K562 (cell line): ENCODE measurements around the gene DGKB. TPM values are rescaled to one million over a fixed set of nuclear protein-coding genes. Genes with fewer than 3 reads are reported as not detected.

Source experiments
- ATAC-seq: fragments of 200-7000 bp; cut with Tn5 transposase; 3 replicates; pipeline ENCODE4 v1.9.1; 2020; ENCODE audit warnings: moderate library complexity
- BruUV-seq: library from RNA; stranded (reverse); fragments of 400-500 nt; replicated peaks from 2 replicates; lab custom pipeline; 2021; lab: Mats Ljungman, UMichigan
- CTCF ChIA-PET: fragments of 300-600 bp; formaldehyde crosslinking; extraction: SDS; loops from one replicate; lab custom pipeline; 2021; ENCODE audit warnings: low intra/inter-chr PET ratio; lab: Yijun Ruan, JAX
- POLR2A ChIA-PET: fragments of 300-600, 350-650 bp; sonication (Branson Sonifier 250); formaldehyde crosslinking; extraction: SDS; loops from one replicate; lab custom pipeline; 2021; ENCODE audit warnings: antibody characterized with exemption, inconsistent platforms; lab: Yijun Ruan, JAX
- DNase-seq, 4 experiments: peaks; one replicate each; pipeline versions ENCODE4 v3.0.0 to v3.0.0-alpha.2; 2011 to 2018; ENCODE audit warnings: low spot score in 3 of 4, mixed read lengths in 3 of 4; ENCODE audit errors: extremely low read depth in 1 of 4
- FAIRE-seq: peaks from 2 replicates; lab custom pipeline; 2011; peaks lifted over from hg19 to GRCh38; lab: Jason Lieb, UNC
- H2AFZ ChIP-seq: 2 replicates; pipeline ENCODE4 v1.6.0; 2011; ENCODE audit warnings: low read depth, low read length, control low read depth, inconsistent platforms
- H3K27ac ChIP-seq: fragments of 200-600 bp; 3 replicates; pipeline ENCODE4 v1.8.0; 2011; ENCODE audit warnings: low read depth, mild to moderate bottlenecking, control low read depth, inconsistent platforms, low read length, moderate library complexity, mixed read lengths; ENCODE audit errors: extremely low read depth
- H3K27me3 ChIP-seq, 2 experiments: fragments of 300-600 bp in 1 of 2; 2 replicates in 1 of 2; 3 replicates in 1 of 2; pipeline versions ENCODE4 v1.6.0 to v1.8.0; 2011; ENCODE audit warnings: inconsistent platforms in 2 of 2, low read length in 2 of 2, mild to moderate bottlenecking in 1 of 2, mixed read lengths in 1 of 2, moderate library complexity in 1 of 2; ENCODE audit not compliant: control insufficient read depth in 2 of 2, insufficient read depth in 2 of 2
- H3K36me3 ChIP-seq: fragments of 300-600 bp; 3 replicates; pipeline ENCODE4 v1.8.0; 2011; ENCODE audit warnings: mild to moderate bottlenecking, low read length, inconsistent platforms; ENCODE audit not compliant: control insufficient read depth, insufficient read depth
- H3K4me1 ChIP-seq, 2 experiments: fragments of 200-600 bp in 1 of 2; replicated peaks in 1 of 2; 2 replicates in 1 of 2; 3 replicates in 1 of 2; pipeline versions ENCODE4 v1.5.1 to v1.8.0; 2011; ENCODE audit warnings: inconsistent platforms in 2 of 2, low read length in 2 of 2, mild to moderate bottlenecking in 1 of 2, mixed read lengths in 1 of 2, moderate library complexity in 1 of 2; ENCODE audit not compliant: control insufficient read depth in 2 of 2, insufficient read depth in 2 of 2
- H3K4me2 ChIP-seq: 2 replicates; pipeline ENCODE4 v1.6.1; 2011; ENCODE audit warnings: low read length, control low read depth, inconsistent platforms, mixed read lengths; ENCODE audit not compliant: insufficient read depth
- H3K4me3 ChIP-seq: fragments of 200-600 bp; sonication (generic), shearing (Covaris generic); 2 replicates; pipeline ENCODE4 v1.5.1; 2016; ENCODE audit warnings: control low read depth, inconsistent platforms
- H3K79me2 ChIP-seq: fragments of 200-600 bp; 3 replicates; pipeline ENCODE4 v1.8.0; 2011; ENCODE audit warnings: low read length, inconsistent platforms; ENCODE audit not compliant: control insufficient read depth, insufficient read depth
- H3K9ac ChIP-seq, 2 experiments: 2 replicates each; pipeline versions ENCODE4 v1.6.0 to v1.6.1; 2011; ENCODE audit warnings: low read depth in 2 of 2, low read length in 2 of 2, control low read depth in 1 of 2, inconsistent platforms in 1 of 2, mild to moderate bottlenecking in 1 of 2, mixed read lengths in 1 of 2; ENCODE audit not compliant: insufficient read depth in 1 of 2
- H3K9me1 ChIP-seq: one replicate; pipeline ENCODE4 v1.6.0; 2011; ENCODE audit warnings: inconsistent platforms, mild to moderate bottlenecking, low read length, moderate library complexity; ENCODE audit not compliant: control insufficient read depth, insufficient read depth
- H3K9me3 ChIP-seq: replicated peaks from 2 replicates; pipeline ENCODE4 v1.5.1; 2011; ENCODE audit warnings: low read depth, low read length, inconsistent platforms; ENCODE audit not compliant: control insufficient read depth, insufficient read depth
- H4K20me1 ChIP-seq: replicated peaks from 2 replicates; pipeline ENCODE4 v1.6.1; 2011; ENCODE audit warnings: low read length, inconsistent platforms, mixed read lengths; ENCODE audit not compliant: control insufficient read depth, insufficient read depth
- DMBX1 ChIP-seq: fragments of 250-450 bp; sonication (Bioruptor Pico); IDR thresholded peaks from 2 replicates; pipeline ENCODE4 v1.8.0; 2022; ENCODE audit warnings: inconsistent platforms, mild to moderate bottlenecking, moderate library complexity, borderline replicate concordance
- HNRNPK ChIP-seq: fragments of 200-400 bp; formaldehyde crosslinking; IDR thresholded peaks from one replicate; pipeline ENCODE4 v1.6.1; 2018; ENCODE audit warnings: mild to moderate bottlenecking, low read depth, low read length; ENCODE audit not compliant: poor library complexity, severe bottlenecking
- HNRNPL ChIP-seq: fragments of 200-400 bp; formaldehyde crosslinking; IDR thresholded peaks from 2 replicates; pipeline ENCODE4 v1.6.1; 2017; ENCODE audit warnings: low read depth, mild to moderate bottlenecking, low read length
- KDM2B ChIP-seq: fragments of 250-450 bp; sonication (Bioruptor Pico); IDR thresholded peaks from 2 replicates; pipeline ENCODE4 v1.8.0; 2021; ENCODE audit warnings: mild to moderate bottlenecking, moderate library complexity
- MBD2 ChIP-seq: sonication (generic); IDR thresholded peaks from 2 replicates; pipeline ENCODE4 v1.6.1; 2016; ENCODE audit warnings: low read depth, borderline replicate concordance
- PCBP1 ChIP-seq: fragments of 200-400 bp; formaldehyde crosslinking; IDR thresholded peaks from 2 replicates; pipeline ENCODE4 v1.6.1; 2018; ENCODE audit warnings: mild to moderate bottlenecking, low read depth, low read length; ENCODE audit not compliant: poor library complexity, severe bottlenecking
- PRPF4 ChIP-seq: fragments of 200-400 bp; formaldehyde crosslinking; IDR thresholded peaks from one replicate; pipeline ENCODE4 v1.6.1; 2017; ENCODE audit warnings: low read length, low read depth, mild to moderate bottlenecking; ENCODE audit not compliant: insufficient read depth, poor library complexity, severe bottlenecking
- SP1 ChIP-seq: sonication (generic); formaldehyde crosslinking; IDR thresholded peaks from 2 replicates; pipeline ENCODE4 v1.8.1; 2022; ENCODE audit warnings: mild to moderate bottlenecking, missing genetic modification reagents
- SUPT5H ChIP-seq: fragments of 450-650 bp; IDR thresholded peaks from 2 replicates; pipeline ENCODE4 v1.6.1; 2016
- ZBTB7A ChIP-seq: IDR thresholded peaks from 2 replicates; pipeline ENCODE4 v1.6.1; 2011; ENCODE audit warnings: low read depth, mild to moderate bottlenecking, low read length, moderate library complexity, borderline replicate concordance; ENCODE audit not compliant: control insufficient read depth
- ZC3H4 ChIP-seq: sonication (generic); formaldehyde crosslinking; IDR thresholded peaks from 2 replicates; pipeline ENCODE4 v1.9.0; 2021; ENCODE audit warnings: missing genetic modification reagents, borderline replicate concordance
- ZNF134 ChIP-seq: fragments of 250-450 bp; sonication (Bioruptor Pico); conservative IDR thresholded peaks from 2 replicates; pipeline ENCODE4 v1.4.0; 2020
- ZNF165 ChIP-seq: fragments of 250-450 bp; sonication (Bioruptor Pico); IDR thresholded peaks from 2 replicates; pipeline ENCODE4 v1.4.0; 2020; ENCODE audit warnings: borderline replicate concordance
- WGBS: fragments of 100-300 bp; shearing (Covaris generic); methylation state at CpG from one replicate; pipeline ENCODE4 v1.1.6; 2016; ENCODE audit warnings: low coverage, mixed read lengths; ENCODE audit not compliant: insufficient coverage; ENCODE audit errors: missing lambda C conversion rate; 5-methylcytosine and 5-hydroxymethylcytosine counted together
- in situ Hi-C: fragments of 300-500 bp; cut with MboI; formaldehyde crosslinking; loops from 4 replicates; pipeline ENCODE4 v1.15.0; 2018; ENCODE audit warnings: inconsistent platforms, mixed read lengths
- intact Hi-C: fragments of 100-400 bp; cut with micrococcal nuclease; formaldehyde crosslinking; loops from 2 replicates; pipeline ENCODE4 v1.14.2; 2022
- polyA plus RNA-seq, 8 experiments: library from polyadenylated mRNA; depleted of rRNA in 4 of 8; stranded (reverse) in 5 of 8; unstranded in 3 of 8; fragments of >200 nt; fragmentation: Nextera tagmentation in 2 of 8; fragmentation: Illumina TruSeq in 1 of 8; extraction: Ambion mirVana in 2 of 8; extraction: Trizol in 1 of 8; gene quantifications; 2 replicates each; pipeline versions ENCODE4 v1.2.1 to v1.2.3, GENCODE V29; 2011 to 2014; ENCODE audit warnings: inconsistent platforms in 1 of 8, missing spikeins in 1 of 8
- total RNA-seq, 7 experiments: library from RNA; depleted of rRNA in 6 of 7; stranded (reverse); fragments of >200 nt in 6 of 7; fragmentation: Illumina TruSeq in 2 of 7; extraction: Trizol in 2 of 7; gene quantifications; 2 replicates each; pipeline versions ENCODE4 v1.2.1 to v1.2.3, GENCODE V29; 2011 to 2021; ENCODE audit warnings: low replicate concordance in 1 of 7
- TF ChIP-seq, protein P1 (sequence below): fragments of 200-800 bp; sonication (Bioruptor generic); IDR thresholded peaks from 2 replicates; pipeline ENCODE4 v1.6.1; 2017; ENCODE audit warnings: missing genetic modification characterization, missing compliant biosample characterization
- TF ChIP-seq, protein P2 (sequence below): fragments of 250-450 bp; sonication (Bioruptor Pico); IDR thresholded peaks from 2 replicates; pipeline ENCODE4 v1.4.0; 2020; ENCODE audit warnings: mild to moderate bottlenecking, moderate library complexity

DGKB gene
- total and polyA plus RNA-seq, 9 of the 15 experiments (the other 6 are each of a cell fraction or from before 2014, with no cell fraction given), result 0.01 TPM; not detected in 8

DNA sequence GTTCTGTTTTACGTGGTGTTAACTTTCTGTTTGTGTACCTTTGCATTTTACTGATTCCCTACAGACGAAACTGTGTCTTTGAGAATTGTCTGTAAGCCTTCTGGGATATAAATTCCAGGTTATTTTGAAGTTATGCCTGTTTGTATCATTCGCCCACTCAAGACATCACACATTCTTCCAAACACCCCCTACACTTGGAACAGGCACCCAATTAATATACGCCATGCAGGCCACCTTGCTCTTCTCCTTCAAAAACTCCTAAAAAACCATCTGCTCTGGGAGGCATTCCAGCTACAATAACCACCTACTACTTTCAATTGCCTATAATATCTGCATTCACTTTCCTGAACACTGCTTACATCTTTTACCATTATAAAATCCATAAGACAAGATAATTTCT is 453.3 kb downstream of the DGKB start (continued):
- TF ChIP-seq HNRNPK (no peak), SUPT5H (no peak), PCBP1 (no peak), ZNF134 (no peak), MBD2 (no peak), KDM2B (CRISPR knock-in tag) (no peak)
- TF ChIP-seq, protein P1, sequence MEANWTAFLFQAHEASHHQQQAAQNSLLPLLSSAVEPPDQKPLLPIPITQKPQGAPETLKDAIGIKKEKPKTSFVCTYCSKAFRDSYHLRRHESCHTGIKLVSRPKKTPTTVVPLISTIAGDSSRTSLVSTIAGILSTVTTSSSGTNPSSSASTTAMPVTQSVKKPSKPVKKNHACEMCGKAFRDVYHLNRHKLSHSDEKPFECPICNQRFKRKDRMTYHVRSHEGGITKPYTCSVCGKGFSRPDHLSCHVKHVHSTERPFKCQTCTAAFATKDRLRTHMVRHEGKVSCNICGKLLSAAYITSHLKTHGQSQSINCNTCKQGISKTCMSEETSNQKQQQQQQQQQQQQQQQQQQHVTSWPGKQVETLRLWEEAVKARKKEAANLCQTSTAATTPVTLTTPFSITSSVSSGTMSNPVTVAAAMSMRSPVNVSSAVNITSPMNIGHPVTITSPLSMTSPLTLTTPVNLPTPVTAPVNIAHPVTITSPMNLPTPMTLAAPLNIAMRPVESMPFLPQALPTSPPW (CRISPR knock-in tag), result no peak
- TF ChIP-seq, protein P2, sequence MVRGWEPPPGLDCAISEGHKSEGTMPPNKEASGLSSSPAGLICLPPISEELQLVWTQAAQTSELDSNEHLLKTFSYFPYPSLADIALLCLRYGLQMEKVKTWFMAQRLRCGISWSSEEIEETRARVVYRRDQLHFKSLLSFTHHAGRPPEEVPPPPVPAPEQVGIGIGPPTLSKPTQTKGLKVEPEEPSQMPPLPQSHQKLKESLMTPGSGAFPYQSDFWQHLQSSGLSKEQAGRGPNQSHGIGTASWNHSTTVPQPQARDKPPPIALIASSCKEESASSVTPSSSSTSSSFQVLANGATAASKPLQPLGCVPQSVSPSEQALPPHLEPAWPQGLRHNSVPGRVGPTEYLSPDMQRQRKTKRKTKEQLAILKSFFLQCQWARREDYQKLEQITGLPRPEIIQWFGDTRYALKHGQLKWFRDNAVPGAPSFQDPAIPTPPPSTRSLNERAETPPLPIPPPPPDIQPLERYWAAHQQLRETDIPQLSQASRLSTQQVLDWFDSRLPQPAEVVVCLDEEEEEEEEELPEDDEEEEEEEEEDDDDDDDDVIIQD (CRISPR knock-in tag), result no peak

DNA sequence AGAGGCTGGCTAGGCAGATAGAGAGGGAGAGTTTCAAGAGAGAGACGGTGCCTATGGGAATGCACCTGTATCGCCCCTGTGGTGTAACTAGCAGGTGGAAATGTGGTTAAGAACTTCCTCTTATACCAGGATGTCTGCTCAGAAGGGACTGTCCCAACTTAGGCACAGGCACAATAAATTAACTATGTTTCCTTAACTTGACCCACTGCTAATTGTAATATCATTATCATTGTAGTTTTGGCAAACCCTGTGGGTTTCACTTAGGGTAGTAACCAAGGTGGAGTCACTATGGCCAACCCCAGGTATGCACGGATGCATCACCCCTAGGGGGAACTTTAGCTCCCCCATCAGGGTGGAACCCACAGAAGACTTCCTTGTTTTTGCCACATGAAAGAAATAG is 455.7 kb downstream of the DGKB start:
- TF ChIP-seq PRPF4 (no peak), ZNF165 (CRISPR knock-in tag) (no peak), ZBTB7A (no peak), HNRNPL (no peak), DMBX1 (no peak), SP1 (CRISPR knock-in tag) (no peak), ZC3H4 (CRISPR knock-in tag) (no peak)
- TF ChIP-seq, all 486 proteins: peak for 0

More for the DNA sequence above, 455.7 kb downstream of the DGKB start:
- H3K4me3 ChIP-seq, result no peak overlapping the region
- no peaks in the 10 kb centered on the region for H3K4me1 ChIP-seq
- FAIRE-seq (no peak), DNase-seq (no peak), ATAC-seq (no peak)
- intact Hi-C loops (no loop called here), in situ Hi-C loops (no loop called here)
- no peak overlapping the region for H3K27ac ChIP-seq
- H3K9ac ChIP-seq, result no peak overlapping the region
- POLR2A ChIA-PET, result no interaction called here
- no peaks in the 10 kb centered on the region; the same call in 1 of the 2 replicates for H3K9me3 ChIP-seq
- CTCF ChIA-PET, result no interaction called here
- no peaks in the 10 kb centered on the region for H3K9me1 ChIP-seq
- no peak overlapping the region for H2AFZ ChIP-seq
- 0% methylated on average over 3 of the region's 3 CpGs for WGBS
- no peaks in the 10 kb centered on the region for H3K27me3 ChIP-seq
- no peaks in the 10 kb centered on the region for H4K20me1 ChIP-seq
- H3K36me3 ChIP-seq, result no peaks in the 10 kb centered on the region
- BruUV-seq, result no TSS peak
- H3K4me2 ChIP-seq, result no peak overlapping the region
- H3K79me2 ChIP-seq, result no peaks in the 10 kb centered on the region
